HepG2 (cell line): Measurements from ENCODE around the gene AP1AR. TPM values are rescaled to one million over a fixed set of nuclear protein-coding genes. Genes with fewer than 3 reads are reported as not detected.
A peak's percentile ranks its signal among the peaks of the same experiment; 100 is the strongest.

Experiments
- EZH2 ChIP-seq: conservative IDR thresholded peaks from 2 replicates; pipeline ENCODE4 v1.6.1; 2012; ENCODE audit warnings: mild to moderate bottlenecking, low read depth, low read length, moderate library complexity
- HOXA5 ChIP-seq: sonication (generic); formaldehyde crosslinking; IDR thresholded peaks from 2 replicates; pipeline ENCODE4 v1.4.0; 2020; ENCODE audit warnings: missing genetic modification reagents
- NFYC ChIP-seq: IDR thresholded peaks from 2 replicates; pipeline ENCODE4 v1.6.1; 2016; ENCODE audit warnings: missing genetic modification reagents, missing compliant biosample characterization
- PRDM4 ChIP-seq: sonication (generic); formaldehyde crosslinking; IDR thresholded peaks from 2 replicates; pipeline ENCODE4 v1.9.0; 2021; ENCODE audit warnings: missing genetic modification reagents, borderline replicate concordance
- PRPF4 ChIP-seq: fragments of 200-400 bp; formaldehyde crosslinking; IDR thresholded peaks from 2 replicates; pipeline ENCODE4 v1.6.1; 2016; ENCODE audit warnings: low read length, low read depth; ENCODE audit not compliant: poor library complexity, severe bottlenecking
- SMARCE1 ChIP-seq: fragments of 450-650 bp; IDR thresholded peaks from 2 replicates; pipeline ENCODE4 v1.6.1; 2017; ENCODE audit warnings: borderline replicate concordance
- ZNF180 ChIP-seq: sonication (generic); formaldehyde crosslinking; IDR thresholded peaks from 2 replicates; pipeline ENCODE4 v1.4.0; 2020; ENCODE audit warnings: low read depth, missing genetic modification reagents, borderline replicate concordance
- ZNF264 ChIP-seq: sonication (generic); formaldehyde crosslinking; IDR thresholded peaks from 2 replicates; pipeline ENCODE4 v1.4.0; 2020; ENCODE audit warnings: missing genetic modification reagents
- ZNF605 ChIP-seq: sonication (generic); formaldehyde crosslinking; IDR thresholded peaks from 2 replicates; pipeline ENCODE4 v1.8.0; 2022; ENCODE audit warnings: mild to moderate bottlenecking, missing genetic modification reagents
- polyA plus RNA-seq, 8 experiments: library from polyadenylated mRNA; depleted of rRNA in 3 of 8; stranded (reverse) in 7 of 8; unstranded in 1 of 8; fragments of >200 nt; fragmentation: Illumina TruSeq in 4 of 8; extraction: Trizol in 4 of 8; gene quantifications; 2 replicates each; pipeline versions ENCODE4 v1.2.1 to v1.2.3, GENCODE V29; 2011 to 2016; ENCODE audit warnings: low read depth in 4 of 8, missing spikeins in 1 of 8, mixed read lengths in 1 of 8; ENCODE audit not compliant: insufficient read depth in 1 of 8
- total RNA-seq, 5 experiments: library from RNA; depleted of rRNA; stranded (reverse); fragments of >200 nt; fragmentation: Illumina TruSeq; extraction: Trizol; gene quantifications; 2 replicates each; pipeline ENCODE4 v1.2.3, GENCODE V29; 2016; ENCODE audit warnings: low read depth in 1 of 5
- TF ChIP-seq, protein P1 (sequence below): sonication (generic); formaldehyde crosslinking; IDR thresholded peaks from 2 replicates; pipeline ENCODE4 v1.4.0; 2020; ENCODE audit warnings: missing genetic modification reagents, mild to moderate bottlenecking, borderline replicate concordance
- TF ChIP-seq, protein P2 (sequence below): sonication (generic); formaldehyde crosslinking; IDR thresholded peaks from 2 replicates; pipeline ENCODE4 v1.8.1; 2023; ENCODE audit warnings: mild to moderate bottlenecking, missing genetic modification reagents
- TF ChIP-seq, protein P3 (sequence below): sonication (generic); formaldehyde crosslinking; IDR thresholded peaks from 2 replicates; pipeline ENCODE4 v1.5.1; 2020; ENCODE audit warnings: mild to moderate bottlenecking, missing genetic modification reagents, borderline replicate concordance
- TF ChIP-seq, protein P4 (sequence below): IDR thresholded peaks from 2 replicates; pipeline ENCODE4 v1.6.1; 2012; ENCODE audit warnings: low read depth, low read length, improper control_type of control experiment

AP1AR gene
- total and polyA plus RNA-seq, 2 of the 13 experiments (the other 11 are each of a cell fraction or from before 2014, with no cell fraction given) = 24.9 to 39.9 TPM

DNA sequence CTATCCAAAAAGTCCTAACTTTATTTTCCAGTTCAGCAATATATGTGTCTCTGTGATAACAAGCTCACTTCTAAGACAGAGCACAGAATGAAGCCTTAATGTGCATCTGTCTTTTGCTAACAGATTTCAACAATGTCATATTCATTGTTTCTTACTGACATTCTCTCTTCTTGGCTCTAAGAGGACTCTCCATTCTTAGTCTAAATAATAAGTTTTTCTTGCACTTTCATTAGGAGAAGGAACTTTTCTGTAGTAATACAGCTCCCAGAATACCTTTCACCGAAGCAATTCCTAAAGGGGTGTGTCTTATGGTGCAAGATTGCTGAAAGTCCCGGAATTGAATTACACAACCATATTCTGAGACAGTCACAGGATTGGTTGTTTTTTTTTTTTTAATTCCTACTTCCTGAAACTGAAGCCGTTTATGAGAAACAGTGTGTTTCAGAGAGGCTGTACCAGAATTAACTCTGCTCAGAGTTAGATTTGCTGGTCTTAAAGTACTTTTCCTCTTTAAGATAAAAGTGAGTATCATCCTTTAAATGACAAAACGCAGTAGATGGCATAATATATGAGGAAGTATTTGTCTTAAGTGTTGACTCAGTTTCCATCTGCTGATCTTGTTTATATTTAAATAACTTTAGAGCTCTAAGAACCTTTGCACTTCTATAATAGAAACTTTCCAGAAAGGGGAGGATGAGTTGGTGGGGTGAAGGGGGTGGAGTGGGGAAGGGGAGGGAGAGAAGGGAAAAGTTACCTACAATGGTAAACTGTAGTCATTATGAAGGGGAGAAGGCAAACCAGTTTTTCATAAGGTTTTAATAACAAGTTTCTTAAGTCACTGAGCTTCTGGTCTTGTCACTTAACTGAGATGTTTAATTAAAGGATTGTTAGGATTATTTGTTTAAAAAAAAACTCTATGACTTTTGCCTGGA, 65.6 kb downstream of the AP1AR start, which contains the start of gene ALPK1 (continued):
- TF ChIP-seq HOXA5 (CRISPR knock-in tag) = no peak
- TF ChIP-seq, protein P1, sequence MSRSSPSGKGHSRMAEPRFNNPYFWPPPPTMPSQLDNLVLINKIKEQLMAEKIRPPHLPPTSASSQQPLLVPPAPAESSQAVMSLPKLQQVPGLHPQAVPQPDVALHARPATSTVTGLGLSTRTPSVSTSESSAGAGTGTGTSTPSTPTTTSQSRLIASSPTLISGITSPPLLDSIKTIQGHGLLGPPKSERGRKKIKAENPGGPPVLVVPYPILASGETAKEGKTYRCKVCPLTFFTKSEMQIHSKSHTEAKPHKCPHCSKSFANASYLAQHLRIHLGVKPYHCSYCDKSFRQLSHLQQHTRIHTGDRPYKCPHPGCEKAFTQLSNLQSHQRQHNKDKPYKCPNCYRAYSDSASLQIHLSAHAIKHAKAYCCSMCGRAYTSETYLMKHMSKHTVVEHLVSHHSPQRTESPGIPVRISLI (CRISPR knock-in tag) = peak; percentile 79; the same call in 1 of the 2 replicates
- no peak for TF ChIP-seq ZNF180 (CRISPR knock-in tag)
- TF ChIP-seq, protein P2, sequence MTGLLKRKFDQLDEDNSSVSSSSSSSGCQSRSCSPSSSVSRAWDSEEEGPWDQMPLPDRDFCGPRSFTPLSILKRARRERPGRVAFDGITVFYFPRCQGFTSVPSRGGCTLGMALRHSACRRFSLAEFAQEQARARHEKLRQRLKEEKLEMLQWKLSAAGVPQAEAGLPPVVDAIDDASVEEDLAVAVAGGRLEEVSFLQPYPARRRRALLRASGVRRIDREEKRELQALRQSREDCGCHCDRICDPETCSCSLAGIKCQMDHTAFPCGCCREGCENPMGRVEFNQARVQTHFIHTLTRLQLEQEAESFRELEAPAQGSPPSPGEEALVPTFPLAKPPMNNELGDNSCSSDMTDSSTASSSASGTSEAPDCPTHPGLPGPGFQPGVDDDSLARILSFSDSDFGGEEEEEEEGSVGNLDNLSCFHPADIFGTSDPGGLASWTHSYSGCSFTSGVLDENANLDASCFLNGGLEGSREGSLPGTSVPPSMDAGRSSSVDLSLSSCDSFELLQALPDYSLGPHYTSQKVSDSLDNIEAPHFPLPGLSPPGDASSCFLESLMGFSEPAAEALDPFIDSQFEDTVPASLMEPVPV (CRISPR knock-in tag) = no peak
- no peak for TF ChIP-seq ZNF264 (CRISPR knock-in tag)
- TF ChIP-seq, protein P3, sequence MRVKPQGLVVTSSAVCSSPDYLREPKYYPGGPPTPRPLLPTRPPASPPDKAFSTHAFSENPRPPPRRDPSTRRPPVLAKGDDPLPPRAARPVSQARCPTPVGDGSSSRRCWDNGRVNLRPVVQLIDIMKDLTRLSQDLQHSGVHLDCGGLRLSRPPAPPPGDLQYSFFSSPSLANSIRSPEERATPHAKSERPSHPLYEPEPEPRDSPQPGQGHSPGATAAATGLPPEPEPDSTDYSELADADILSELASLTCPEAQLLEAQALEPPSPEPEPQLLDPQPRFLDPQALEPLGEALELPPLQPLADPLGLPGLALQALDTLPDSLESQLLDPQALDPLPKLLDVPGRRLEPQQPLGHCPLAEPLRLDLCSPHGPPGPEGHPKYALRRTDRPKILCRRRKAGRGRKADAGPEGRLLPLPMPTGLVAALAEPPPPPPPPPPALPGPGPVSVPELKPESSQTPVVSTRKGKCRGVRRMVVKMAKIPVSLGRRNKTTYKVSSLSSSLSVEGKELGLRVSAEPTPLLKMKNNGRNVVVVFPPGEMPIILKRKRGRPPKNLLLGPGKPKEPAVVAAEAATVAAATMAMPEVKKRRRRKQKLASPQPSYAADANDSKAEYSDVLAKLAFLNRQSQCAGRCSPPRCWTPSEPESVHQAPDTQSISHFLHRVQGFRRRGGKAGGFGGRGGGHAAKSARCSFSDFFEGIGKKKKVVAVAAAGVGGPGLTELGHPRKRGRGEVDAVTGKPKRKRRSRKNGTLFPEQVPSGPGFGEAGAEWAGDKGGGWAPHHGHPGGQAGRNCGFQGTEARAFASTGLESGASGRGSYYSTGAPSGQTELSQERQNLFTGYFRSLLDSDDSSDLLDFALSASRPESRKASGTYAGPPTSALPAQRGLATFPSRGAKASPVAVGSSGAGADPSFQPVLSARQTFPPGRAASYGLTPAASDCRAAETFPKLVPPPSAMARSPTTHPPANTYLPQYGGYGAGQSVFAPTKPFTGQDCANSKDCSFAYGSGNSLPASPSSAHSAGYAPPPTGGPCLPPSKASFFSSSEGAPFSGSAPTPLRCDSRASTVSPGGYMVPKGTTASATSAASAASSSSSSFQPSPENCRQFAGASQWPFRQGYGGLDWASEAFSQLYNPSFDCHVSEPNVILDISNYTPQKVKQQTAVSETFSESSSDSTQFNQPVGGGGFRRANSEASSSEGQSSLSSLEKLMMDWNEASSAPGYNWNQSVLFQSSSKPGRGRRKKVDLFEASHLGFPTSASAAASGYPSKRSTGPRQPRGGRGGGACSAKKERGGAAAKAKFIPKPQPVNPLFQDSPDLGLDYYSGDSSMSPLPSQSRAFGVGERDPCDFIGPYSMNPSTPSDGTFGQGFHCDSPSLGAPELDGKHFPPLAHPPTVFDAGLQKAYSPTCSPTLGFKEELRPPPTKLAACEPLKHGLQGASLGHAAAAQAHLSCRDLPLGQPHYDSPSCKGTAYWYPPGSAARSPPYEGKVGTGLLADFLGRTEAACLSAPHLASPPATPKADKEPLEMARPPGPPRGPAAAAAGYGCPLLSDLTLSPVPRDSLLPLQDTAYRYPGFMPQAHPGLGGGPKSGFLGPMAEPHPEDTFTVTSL (CRISPR knock-in tag) = no peak
- TF ChIP-seq, protein P4, sequence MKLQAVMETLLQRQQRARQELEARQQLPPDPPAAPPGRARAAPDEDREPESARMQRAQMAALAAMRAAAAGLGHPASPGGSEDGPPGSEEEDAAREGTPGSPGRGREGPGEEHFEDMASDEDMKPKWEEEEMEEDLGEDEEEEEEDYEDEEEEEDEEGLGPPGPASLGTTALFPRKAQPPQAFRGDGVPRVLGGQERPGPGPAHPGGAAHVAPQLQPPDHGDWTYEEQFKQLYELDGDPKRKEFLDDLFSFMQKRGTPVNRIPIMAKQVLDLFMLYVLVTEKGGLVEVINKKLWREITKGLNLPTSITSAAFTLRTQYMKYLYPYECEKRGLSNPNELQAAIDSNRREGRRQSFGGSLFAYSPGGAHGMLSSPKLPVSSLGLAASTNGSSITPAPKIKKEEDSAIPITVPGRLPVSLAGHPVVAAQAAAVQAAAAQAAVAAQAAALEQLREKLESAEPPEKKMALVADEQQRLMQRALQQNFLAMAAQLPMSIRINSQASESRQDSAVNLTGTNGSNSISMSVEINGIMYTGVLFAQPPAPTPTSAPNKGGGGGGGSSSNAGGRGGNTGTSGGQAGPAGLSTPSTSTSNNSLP = no peak
- TF ChIP-seq PRDM4 (CRISPR knock-in tag) = no peak
- TF ChIP-seq NFYC (CRISPR knock-in tag) = peak; percentile 56
- TF ChIP-seq PRPF4 = no peak
- no peak for TF ChIP-seq SMARCE1
- no peak for TF ChIP-seq EZH2
- TF ChIP-seq ZNF605 = no peak
